GM12801 (cell line): ENCODE data around the gene CAP2.

Experiments used
- TF ChIP-seq, protein P1 (sequence below): IDR thresholded peaks from one replicate; pipeline ENCODE4 v1.5.1; 2011; ENCODE audit warnings: control low read depth; ENCODE audit not compliant: insufficient read length; ENCODE audit errors: extremely low read depth

The CAP2 gene

DNA sequence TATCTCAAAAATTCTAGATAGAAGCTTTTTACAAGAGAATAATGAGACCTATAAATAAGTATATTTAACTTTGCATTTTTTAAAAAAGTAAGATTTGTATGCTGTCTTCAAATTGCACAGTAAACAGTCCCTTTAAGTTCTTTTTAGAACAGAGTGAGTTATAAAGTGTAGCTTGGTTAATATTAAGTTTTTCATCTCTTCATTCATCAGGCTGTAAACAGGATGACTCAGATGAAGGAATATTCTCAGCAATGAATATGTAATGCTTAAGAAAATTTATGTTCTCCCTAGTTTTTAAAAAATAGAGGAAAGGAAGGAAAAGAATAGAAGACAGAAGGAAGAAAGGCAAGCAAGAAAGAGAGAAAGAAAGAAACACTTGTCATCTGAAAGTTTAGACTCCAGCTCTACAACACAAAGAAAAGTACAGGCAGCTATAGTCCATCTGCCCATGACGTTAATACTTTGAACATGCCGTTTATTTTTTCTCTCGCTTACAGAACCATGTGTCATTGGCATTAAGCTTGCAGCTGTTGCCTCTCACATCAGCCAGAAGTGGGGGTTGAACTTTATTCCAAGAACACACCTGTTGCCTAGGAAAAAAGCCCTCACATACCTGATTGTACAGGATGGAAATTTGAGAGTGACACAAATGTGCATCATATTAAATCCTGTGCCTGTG, 36.1 kb downstream of the CAP2 start:
- TF ChIP-seq, protein P1, sequence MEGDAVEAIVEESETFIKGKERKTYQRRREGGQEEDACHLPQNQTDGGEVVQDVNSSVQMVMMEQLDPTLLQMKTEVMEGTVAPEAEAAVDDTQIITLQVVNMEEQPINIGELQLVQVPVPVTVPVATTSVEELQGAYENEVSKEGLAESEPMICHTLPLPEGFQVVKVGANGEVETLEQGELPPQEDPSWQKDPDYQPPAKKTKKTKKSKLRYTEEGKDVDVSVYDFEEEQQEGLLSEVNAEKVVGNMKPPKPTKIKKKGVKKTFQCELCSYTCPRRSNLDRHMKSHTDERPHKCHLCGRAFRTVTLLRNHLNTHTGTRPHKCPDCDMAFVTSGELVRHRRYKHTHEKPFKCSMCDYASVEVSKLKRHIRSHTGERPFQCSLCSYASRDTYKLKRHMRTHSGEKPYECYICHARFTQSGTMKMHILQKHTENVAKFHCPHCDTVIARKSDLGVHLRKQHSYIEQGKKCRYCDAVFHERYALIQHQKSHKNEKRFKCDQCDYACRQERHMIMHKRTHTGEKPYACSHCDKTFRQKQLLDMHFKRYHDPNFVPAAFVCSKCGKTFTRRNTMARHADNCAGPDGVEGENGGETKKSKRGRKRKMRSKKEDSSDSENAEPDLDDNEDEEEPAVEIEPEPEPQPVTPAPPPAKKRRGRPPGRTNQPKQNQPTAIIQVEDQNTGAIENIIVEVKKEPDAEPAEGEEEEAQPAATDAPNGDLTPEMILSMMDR: no peak

DNA sequence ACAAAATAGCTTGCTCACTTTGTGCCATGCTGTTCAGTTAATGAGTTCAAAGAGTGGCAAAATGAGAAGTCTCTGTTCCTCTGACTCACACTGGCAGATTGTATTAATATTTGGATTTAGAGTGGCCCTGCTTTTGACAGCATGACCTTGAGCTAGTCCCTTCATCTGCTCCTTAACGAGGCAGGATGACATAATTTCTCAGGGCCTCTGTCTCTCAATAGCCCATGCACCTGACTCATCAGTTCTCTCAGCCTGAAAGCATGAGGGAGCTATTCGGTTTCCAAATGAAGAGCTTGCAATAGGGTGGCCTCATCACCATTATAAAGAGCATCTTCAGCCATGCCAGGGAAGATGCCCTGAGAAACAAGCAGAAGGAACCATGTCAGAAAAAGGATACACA, 38.2 kb downstream of the CAP2 start:
- TF ChIP-seq, protein P1: no peak

DNA sequence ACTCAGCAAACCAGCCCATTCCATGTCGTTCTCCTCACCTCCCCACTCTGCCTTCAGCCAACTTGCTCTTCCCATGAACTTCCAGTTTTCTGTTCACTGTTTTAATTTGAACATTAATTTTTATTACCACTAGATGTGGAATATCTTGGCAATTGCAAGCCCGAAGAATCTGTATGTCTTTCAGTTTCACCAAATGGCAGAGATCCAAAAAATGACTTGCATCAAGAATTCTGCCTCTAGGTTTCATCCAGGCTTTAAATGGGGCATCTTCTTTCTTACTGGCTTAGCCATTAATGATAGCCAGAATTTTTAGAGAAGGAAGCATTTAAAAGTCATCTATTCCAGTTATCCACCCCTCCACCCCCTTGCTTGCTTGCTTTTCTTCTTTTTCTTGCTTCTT, 39.0 kb downstream of the CAP2 start:
- TF ChIP-seq, protein P1: no peak

DNA sequence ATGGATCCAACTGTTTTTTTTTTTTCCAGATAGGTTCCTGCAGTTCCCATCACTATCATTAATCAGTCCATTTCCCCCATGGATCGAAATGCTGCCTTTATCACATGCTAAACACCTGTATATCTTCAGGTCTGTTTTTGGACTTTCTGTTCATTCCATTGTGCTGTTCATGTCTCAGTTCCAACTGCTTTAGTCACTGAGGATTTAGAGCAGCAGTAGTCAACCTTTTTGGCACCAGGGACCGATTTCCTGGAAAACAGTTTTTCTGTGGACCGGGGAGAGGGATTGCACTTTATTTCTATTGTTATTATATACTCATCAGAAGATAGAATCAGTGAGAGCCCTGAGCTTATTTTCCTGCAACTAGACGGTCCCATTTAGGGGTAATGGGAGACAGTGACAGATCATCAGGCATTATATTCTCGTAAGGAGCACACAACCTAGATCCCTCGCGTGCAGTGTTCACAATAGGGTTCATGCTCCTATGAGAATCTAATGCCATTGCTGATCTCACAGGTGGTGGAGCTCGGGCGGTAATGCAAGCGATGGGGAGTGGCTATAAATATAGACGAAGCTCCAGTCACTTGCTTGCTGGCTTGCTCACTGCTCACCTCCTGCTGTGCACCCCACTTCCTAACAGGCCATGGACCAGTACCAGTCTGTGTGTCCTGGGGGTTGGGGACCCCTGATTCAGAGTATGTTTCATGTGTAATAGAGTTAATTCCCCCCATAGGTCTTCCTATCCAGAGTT, 46.0 kb downstream of the CAP2 start:
- TF ChIP-seq, protein P1: no peak

DNA sequence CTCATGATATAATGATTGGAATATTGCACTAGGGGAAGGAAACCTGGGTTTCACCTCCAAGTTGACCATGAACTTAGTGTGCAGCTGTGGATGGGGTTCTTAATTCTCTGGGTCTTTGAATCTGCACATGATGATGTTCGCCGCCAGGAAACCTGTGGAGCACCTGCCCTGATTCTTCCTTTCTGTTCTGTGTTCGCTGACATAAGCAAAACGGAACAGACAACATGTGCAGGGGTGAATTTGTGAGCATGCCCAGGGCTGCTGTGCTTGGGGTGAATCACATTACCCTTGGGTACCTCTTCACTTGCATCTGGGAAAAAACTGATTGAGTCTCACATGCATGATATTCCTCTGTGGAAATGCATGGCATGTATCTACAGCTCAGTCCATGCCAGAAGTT, 48.8 kb downstream of the CAP2 start:
- TF ChIP-seq, protein P1: no peak

DNA sequence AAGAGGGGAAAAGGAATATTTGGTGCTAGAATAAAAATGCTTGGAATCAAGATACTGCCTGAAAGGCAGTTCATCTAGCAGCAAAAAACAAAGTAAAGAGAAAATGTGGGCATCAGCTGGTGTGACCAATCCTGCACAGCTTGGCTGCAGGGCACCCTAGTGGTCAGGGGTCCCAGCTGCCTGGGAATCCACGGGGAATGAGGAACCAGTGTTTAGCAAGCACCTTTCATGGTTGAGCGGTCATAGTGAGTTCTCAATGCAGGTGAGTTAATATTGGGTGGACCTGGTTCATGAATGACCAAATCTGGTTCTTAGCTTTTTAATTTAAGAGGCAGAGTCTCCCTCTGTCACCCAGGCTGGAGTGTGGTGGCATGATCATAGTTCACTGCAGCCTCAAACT, 53.3 kb downstream of the CAP2 start:
- TF ChIP-seq, protein P1: no peak

DNA sequence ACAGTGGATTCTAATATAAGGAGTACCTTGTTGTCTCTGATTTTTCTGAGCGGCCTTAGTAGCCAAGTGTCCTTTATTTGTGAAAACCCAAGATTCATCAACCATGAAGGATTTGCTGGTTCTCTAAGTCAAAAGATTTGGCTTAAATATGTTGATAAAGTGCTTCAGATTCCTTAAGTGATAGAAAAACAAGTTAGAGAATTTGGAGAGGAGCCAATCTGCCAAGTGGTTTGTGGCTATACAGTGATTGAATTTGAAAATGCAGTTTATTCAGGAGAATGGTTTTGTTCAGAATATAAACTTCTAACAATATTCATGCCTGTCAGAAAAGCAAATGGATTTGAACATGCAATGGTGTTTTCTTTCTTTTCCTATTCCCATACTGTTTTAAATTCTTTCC, 54.8 kb downstream of the CAP2 start:
- TF ChIP-seq, protein P1: no peak
